HG03457 (cell line): ENCODE measurements around the gene RBM19.

Experiments
- ATAC-seq: cut with Tn5 transposase; IDR thresholded peaks from one replicate; pipeline ENCODE4 v1.9.1; 2021; ENCODE audit warnings: moderate number of reproducible peaks; ENCODE audit not compliant: unreplicated experiment

The RBM19 gene

GRCh38 chr12:113990250-113991223, 24.4 kb upstream of the RBM19 start:
- ATAC-seq, result no peak

GRCh38 chr12:113988976-113989375, 22.9 kb upstream of the RBM19 start:
- no peak for ATAC-seq

- no peak for ATAC-seq
These were observed 21.9 kb upstream of the RBM19 start for GRCh38 chr12:113988064-113988451.

GRCh38 chr12:113987261-113988063, 21.3 kb upstream of the RBM19 start:
- ATAC-seq, result no peak

GRCh38 chr12:113984464-113984863, 18.3 kb upstream of the RBM19 start:
- ATAC-seq, result no peak

GRCh38 chr12:113983777-113984448, 17.8 kb upstream of the RBM19 start:
- no peak for ATAC-seq

GRCh38 chr12:113983265-113983664, 17.1 kb upstream of the RBM19 start:
- ATAC-seq, result no peak

GRCh38 chr12:113981876-113982275, 15.8 kb upstream of the RBM19 start:
- ATAC-seq, result no peak

- ATAC-seq, result no peak
These were observed 14.6 kb upstream of the RBM19 start for GRCh38 chr12:113980537-113981337.

- ATAC-seq, result no peak
These were observed 13.9 kb upstream of the RBM19 start for GRCh38 chr12:113980054-113980453.

- ATAC-seq, result no peak
These were observed 12.0 kb upstream of the RBM19 start for GRCh38 chr12:113978080-113978479.

GRCh38 chr12:113974006-113974405, 7.9 kb upstream of the RBM19 start:
- no peak for ATAC-seq

- ATAC-seq, result no peak
These were observed 7.2 kb upstream of the RBM19 start for GRCh38 chr12:113973109-113973904.

- no peak for ATAC-seq
These were observed 5.3 kb upstream of the RBM19 start for GRCh38 chr12:113971392-113971791.

GRCh38 chr12:113970211-113970610, 4.1 kb upstream of the RBM19 start:
- ATAC-seq, result no peak

GRCh38 chr12:113967368-113967767, 1.2 kb upstream of the RBM19 start:
- ATAC-seq, result no peak

- ATAC-seq, result no peak
These were observed 3.4 kb downstream of the RBM19 start for GRCh38 chr12:113962733-113963132.

GRCh38 chr12:113961921-113962710, 4.0 kb downstream of the RBM19 start:
- no peak for ATAC-seq

GRCh38 chr12:113960030-113960429, 6.1 kb downstream of the RBM19 start:
- no peak for ATAC-seq
